H9 (cell line): Measurements from ENCODE around the gene EFCAB11. TPM values are rescaled to one million over a fixed set of nuclear protein-coding genes. Genes with fewer than 3 reads are reported as not detected.

Experiments
- DNase-seq: peaks from one replicate; pipeline ENCODE4 v3.0.0-alpha.2; 2017
- H2AFZ ChIP-seq: one replicate; pipeline ENCODE4 v1.6.1; 2013; ENCODE audit warnings: mild to moderate bottlenecking, low read length, control low read depth, moderate library complexity
- H2AK5ac ChIP-seq: 2 replicates; pipeline ENCODE4 v1.6.1; 2013; ENCODE audit warnings: low read length, control low read depth, mixed read lengths; ENCODE audit not compliant: insufficient read length
- H2BK120ac ChIP-seq: one replicate; pipeline ENCODE4 v1.6.1; 2013; ENCODE audit warnings: low read depth, mild to moderate bottlenecking, low read length, control low read depth, inconsistent platforms; ENCODE audit not compliant: poor library complexity, severe bottlenecking
- H2BK12ac ChIP-seq: 2 replicates; pipeline ENCODE4 v1.6.1; 2013; ENCODE audit warnings: low read length, control low read depth, mixed read lengths, low read depth; ENCODE audit not compliant: insufficient read length
- H2BK15ac ChIP-seq: 2 replicates; pipeline ENCODE4 v1.6.1; 2013; ENCODE audit warnings: low read depth, low read length, control low read depth
- H2BK20ac ChIP-seq: one replicate; pipeline ENCODE4 v1.6.1; 2013; ENCODE audit warnings: low read depth, mild to moderate bottlenecking, low read length, control low read depth, inconsistent platforms; ENCODE audit not compliant: poor library complexity, severe bottlenecking
- H2BK5ac ChIP-seq: 2 replicates; pipeline ENCODE4 v1.6.1; 2013; ENCODE audit warnings: low read length, control low read depth, mixed read lengths; ENCODE audit not compliant: insufficient read length
- H3K14ac ChIP-seq: 2 replicates; pipeline ENCODE4 v1.6.1; 2013; ENCODE audit warnings: low read length, control low read depth; ENCODE audit not compliant: insufficient read depth
- H3K18ac ChIP-seq: 2 replicates; pipeline ENCODE4 v1.6.1; 2013; ENCODE audit warnings: low read depth, mild to moderate bottlenecking, mixed read lengths, low read length, control low read depth; ENCODE audit not compliant: insufficient read length
- H3K23ac ChIP-seq: 2 replicates; pipeline ENCODE4 v1.6.1; 2013; ENCODE audit warnings: low read length, control low read depth, mixed read lengths, low read depth; ENCODE audit not compliant: insufficient read length
- H3K23me2 ChIP-seq: 2 replicates; pipeline ENCODE4 v1.6.1; 2013; ENCODE audit warnings: low read depth, mild to moderate bottlenecking, mixed read lengths, low read length, control low read depth; ENCODE audit not compliant: insufficient read length, poor library complexity, severe bottlenecking
- H3K27ac ChIP-seq: 2 replicates; pipeline ENCODE4 v1.5.1; 2013; ENCODE audit warnings: low read length, control low read depth, mixed read lengths, low read depth; ENCODE audit not compliant: insufficient read length
- H3K27me3 ChIP-seq: 2 replicates; pipeline ENCODE4 v1.6.1; 2013; ENCODE audit warnings: low read length, control low read depth, inconsistent platforms; ENCODE audit not compliant: insufficient read depth
- H3K4ac ChIP-seq: 2 replicates; pipeline ENCODE4 v1.6.1; 2013; ENCODE audit warnings: low read depth, mild to moderate bottlenecking, control low read depth, inconsistent platforms, low read length, moderate library complexity
- H3K4me1 ChIP-seq: 2 replicates; pipeline ENCODE4 v1.6.1; 2013; ENCODE audit warnings: low read length, control low read depth, inconsistent platforms; ENCODE audit not compliant: insufficient read depth
- H3K4me2 ChIP-seq: 2 replicates; pipeline ENCODE4 v1.6.1; 2013; ENCODE audit warnings: low read length, control low read depth, mixed read lengths; ENCODE audit not compliant: insufficient read length, insufficient read depth
- H3K56ac ChIP-seq: 2 replicates; pipeline ENCODE4 v1.6.1; 2013; ENCODE audit warnings: low read depth, mild to moderate bottlenecking, mixed read lengths, low read length, control low read depth; ENCODE audit not compliant: insufficient read length
- H3K79me1 ChIP-seq: 2 replicates; pipeline ENCODE4 v1.6.1; 2013; ENCODE audit warnings: low read depth, mild to moderate bottlenecking, moderate library complexity, low read length, control low read depth, inconsistent platforms; ENCODE audit not compliant: insufficient read depth, poor library complexity, severe bottlenecking
- H3K79me2 ChIP-seq: 2 replicates; pipeline ENCODE4 v1.6.1; 2013; ENCODE audit warnings: low read length, control low read depth, inconsistent platforms; ENCODE audit not compliant: insufficient read depth
- H3K9ac ChIP-seq: 2 replicates; pipeline ENCODE4 v1.6.1; 2013; ENCODE audit warnings: low read length, control low read depth, mixed read lengths; ENCODE audit not compliant: insufficient read length; ENCODE audit errors: extremely low read depth
- H3K9me3 ChIP-seq: one replicate; pipeline ENCODE4 v1.6.1; 2013; ENCODE audit warnings: low read depth, low read length, inconsistent platforms; ENCODE audit not compliant: control insufficient read depth
- H3T11ph ChIP-seq: one replicate; pipeline ENCODE4 v1.6.1; 2013; ENCODE audit warnings: mild to moderate bottlenecking, low read length, control low read depth, inconsistent platforms
- H4K20me1 ChIP-seq: one replicate; pipeline ENCODE4 v1.6.1; 2013; ENCODE audit not compliant: control insufficient read depth, insufficient read length, insufficient read depth
- H4K5ac ChIP-seq: 2 replicates; pipeline ENCODE4 v1.6.1; 2013; ENCODE audit warnings: low read depth, mild to moderate bottlenecking, mixed read lengths, low read length, control low read depth; ENCODE audit not compliant: insufficient read length
- H4K8ac ChIP-seq: replicated peaks from 2 replicates; pipeline ENCODE4 v1.6.1; 2013; ENCODE audit warnings: low read length, control low read depth, mixed read lengths, low read depth; ENCODE audit not compliant: insufficient read length
- H4K91ac ChIP-seq: 2 replicates; pipeline ENCODE4 v1.6.1; 2013; ENCODE audit warnings: low read depth, mild to moderate bottlenecking, moderate library complexity, mixed read lengths, low read length, control low read depth; ENCODE audit not compliant: insufficient read length
- H3K27ac Mint-ChIP-seq, 3 experiments: 2 replicates in 2 of 3; 3 replicates in 1 of 3; pipeline ENCODE4 v1.8.0; 2020 to 2021; ENCODE audit warnings: mixed read lengths in 3 of 3, mild to moderate bottlenecking in 1 of 3, moderate library complexity in 1 of 3
- H3K27me3 Mint-ChIP-seq: 2 replicates; pipeline ENCODE4 v1.8.0; 2021; ENCODE audit warnings: low read depth, mild to moderate bottlenecking, moderate library complexity, mixed read lengths
- H3K36me3 Mint-ChIP-seq, 3 experiments: 2 replicates in 2 of 3; 3 replicates in 1 of 3; pipeline ENCODE4 v1.8.0; 2020 to 2021; ENCODE audit warnings: low read depth in 3 of 3, mixed read lengths in 3 of 3; ENCODE audit not compliant: insufficient read depth in 1 of 3
- H3K4me1 Mint-ChIP-seq, 2 experiments: 2 replicates each; pipeline ENCODE4 v1.8.0; 2020; ENCODE audit warnings: mixed read lengths in 2 of 2
- H3K4me3 Mint-ChIP-seq, 2 experiments: 2 replicates in 1 of 2; 3 replicates in 1 of 2; pipeline ENCODE4 v1.8.0; 2020 to 2021; ENCODE audit warnings: mild to moderate bottlenecking in 2 of 2, mixed read lengths in 2 of 2, moderate library complexity in 1 of 2
- H3K9me3 Mint-ChIP-seq, 2 experiments: 2 replicates in 1 of 2; 3 replicates in 1 of 2; pipeline ENCODE4 v1.8.0; 2020; ENCODE audit warnings: mild to moderate bottlenecking in 2 of 2, mixed read lengths in 2 of 2, moderate library complexity in 1 of 2
- whole genome bisulfite sequencing: extraction: QIAGEN DNeasy Blood & Tissue Kit; methylation state at CpG from one replicate; pipeline ENCODE4 v1.1.7; 2013; ENCODE audit warnings: missing lambda C conversion rate, low lambda C conversion rate, mixed read lengths; ENCODE audit not compliant: insufficient read length; ENCODE audit errors: extremely low coverage; 5-methylcytosine and 5-hydroxymethylcytosine counted together
- total RNA-seq: library from RNA; stranded (reverse); gene quantifications from 2 replicates; pipeline ENCODE4 v1.2.1, GENCODE V29; 2021
- TF ChIP-seq, protein P1 (sequence below): fragments of 200-600 bp; sonication (generic); conservative IDR thresholded peaks from 3 replicates; pipeline ENCODE4 v1.8.0; 2021; ENCODE audit warnings: antibody characterized with exemption, mild to moderate bottlenecking

EFCAB11 gene
- total RNA-seq, 1 experiment from 2014 or later, result 17.4 TPM

GRCh38 chr14:89891055-89891454 lies 63.5 kb downstream of the EFCAB11 start:
- Histone ChIP-seq H3K4me2 (no peak overlapping the region), H2BK120ac (no peak overlapping the region), H3K4ac (no peak overlapping the region), H4K20me1 (no peaks in the 10 kb centered on the region), H3K79me1 (no peaks in the 10 kb centered on the region), H3K18ac (no peak overlapping the region), H4K91ac (no peak overlapping the region), H3T11ph (no peak overlapping the region), H3K9ac (no peak overlapping the region), H3K23me2 (no peaks in the 10 kb centered on the region), H3K14ac (no peak overlapping the region), H2BK5ac (no peak overlapping the region), H3K4me1 (no peaks in the 10 kb centered on the region; the same call in 1 of the 2 replicates), H4K8ac (no peak overlapping the region), H2AFZ (no peak overlapping the region), H2BK15ac (no peak overlapping the region), H4K5ac (no peak overlapping the region), H2BK12ac (no peak overlapping the region), H3K9me3 (no peaks in the 10 kb centered on the region), H3K79me2 (no peaks in the 10 kb centered on the region), H2AK5ac (no peak overlapping the region), H2BK20ac (no peak overlapping the region), H3K27ac (no peak overlapping the region), H3K56ac (no peak overlapping the region), H3K27me3 (no peaks in the 10 kb centered on the region), H3K23ac (no peak overlapping the region)
- Mint-ChIP-seq H3K27me3 (no peaks in the 10 kb centered on the region), H3K9me3 (no peaks in the 10 kb centered on the region), H3K4me3 (no peak overlapping the region), H3K27ac (no peak overlapping the region), H3K4me1 (peaks cover 0 to 4% of the 10 kb centered on the region in 2 experiments; a peak in 1 of 4 replicates), H3K36me3 (0 out of 7 replicates have a peak, but pooled peaks cover 0 to 1% (median 0%) of the 10 kb centered on the region in 3 experiments)
- TF ChIP-seq, protein P1, sequence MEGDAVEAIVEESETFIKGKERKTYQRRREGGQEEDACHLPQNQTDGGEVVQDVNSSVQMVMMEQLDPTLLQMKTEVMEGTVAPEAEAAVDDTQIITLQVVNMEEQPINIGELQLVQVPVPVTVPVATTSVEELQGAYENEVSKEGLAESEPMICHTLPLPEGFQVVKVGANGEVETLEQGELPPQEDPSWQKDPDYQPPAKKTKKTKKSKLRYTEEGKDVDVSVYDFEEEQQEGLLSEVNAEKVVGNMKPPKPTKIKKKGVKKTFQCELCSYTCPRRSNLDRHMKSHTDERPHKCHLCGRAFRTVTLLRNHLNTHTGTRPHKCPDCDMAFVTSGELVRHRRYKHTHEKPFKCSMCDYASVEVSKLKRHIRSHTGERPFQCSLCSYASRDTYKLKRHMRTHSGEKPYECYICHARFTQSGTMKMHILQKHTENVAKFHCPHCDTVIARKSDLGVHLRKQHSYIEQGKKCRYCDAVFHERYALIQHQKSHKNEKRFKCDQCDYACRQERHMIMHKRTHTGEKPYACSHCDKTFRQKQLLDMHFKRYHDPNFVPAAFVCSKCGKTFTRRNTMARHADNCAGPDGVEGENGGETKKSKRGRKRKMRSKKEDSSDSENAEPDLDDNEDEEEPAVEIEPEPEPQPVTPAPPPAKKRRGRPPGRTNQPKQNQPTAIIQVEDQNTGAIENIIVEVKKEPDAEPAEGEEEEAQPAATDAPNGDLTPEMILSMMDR, result no peak
- no CpG with 5 or more reads among the region's 1 CpG for WGBS
- DNase-seq, result no peak
